ENCODE data around the gene APOBEC3H. TPM values are rescaled to one million over a fixed set of nuclear protein-coding genes. Genes with fewer than 3 reads are reported as not detected.
A peak's percentile ranks its signal among the peaks of the same experiment; 100 is the strongest.

The APOBEC3H gene
- total RNA-seq, 1 donor from 2014 or later, result 0.84 TPM

- Histone ChIP-seq H3K4me3 (no peak overlapping the region), H3K27me3 (peaks cover 6% of the 10 kb centered on the region), H3K27ac (peak overlapping the region; percentile 78), H3K9me3 (no peaks in the 10 kb centered on the region), H3K36me3 (no peaks in the 10 kb centered on the region), H3K4me1 (peaks cover 63% of the 10 kb centered on the region)
- peak; percentile 71 for DNase-seq
- no peak for ATAC-seq
- intact Hi-C loops (cut with DNase I), result no loop called here
- TF ChIP-seq CTCF (IDR thresholded peaks at IDR 0.05), result no peak
Measured at GRCh38 chr22:39148727-39149535, 51.9 kb downstream of the APOBEC3H start.

- Histone ChIP-seq H3K4me3 (no peak overlapping the region), H3K9me3 (no peaks in the 10 kb centered on the region)
Measured at GRCh38 chr22:39149915-39150847, 53.1 kb downstream of the APOBEC3H start.

GRCh38 chr22:39150848-39151215 lies 53.8 kb downstream of the APOBEC3H start:
- H3K27me3 ChIP-seq, result peaks cover 7% of the 10 kb centered on the region
- peak overlapping the region; percentile 80 for H3K4me3 ChIP-seq
- H3K27ac ChIP-seq, result peak overlapping the region; percentile 84
- DNase-seq (peak; percentile 35), ATAC-seq (no peak)
- peaks cover 54% of the 10 kb centered on the region for H3K4me1 ChIP-seq
- no peaks in the 10 kb centered on the region for H3K9me3 ChIP-seq
- intact Hi-C loops (cut with DNase I), result no loop called here
- no peak for TF ChIP-seq CTCF (IDR thresholded peaks at IDR 0.05)
- no peaks in the 10 kb centered on the region for H3K36me3 ChIP-seq

More at GRCh38 chr22:39149915-39150847, 53.1 kb downstream of the APOBEC3H start:
- DNase-seq (peak; percentile 60), ATAC-seq (no peak)
- no peaks in the 10 kb centered on the region for H3K36me3 ChIP-seq
- H3K4me1 ChIP-seq, result peaks cover 54% of the 10 kb centered on the region
- intact Hi-C loops (cut with DNase I), result no loop called here
- H3K27me3 ChIP-seq, result peaks cover 7% of the 10 kb centered on the region
- no peak for TF ChIP-seq CTCF (IDR thresholded peaks at IDR 0.05)
- H3K27ac ChIP-seq, result peak overlapping the region; percentile 84

GRCh38 chr22:39151329-39151975 lies 54.4 kb downstream of the APOBEC3H start:
- ATAC-seq, result no peak
- peak; percentile 65 for DNase-seq
- intact Hi-C loops (cut with DNase I), result no loop called here
- peaks cover 7% of the 10 kb centered on the region for H3K27me3 ChIP-seq
- peaks cover 48% of the 10 kb centered on the region for H3K4me1 ChIP-seq
- no peaks in the 10 kb centered on the region for H3K9me3 ChIP-seq
- peak overlapping the region; percentile 84 for H3K27ac ChIP-seq
- TF ChIP-seq CTCF (IDR thresholded peaks at IDR 0.05), result no peak
- H3K4me3 ChIP-seq, result peak overlapping the region; percentile 80
- no peaks in the 10 kb centered on the region for H3K36me3 ChIP-seq

- H3K9me3 ChIP-seq, result no peaks in the 10 kb centered on the region
- peak overlapping the region; percentile 84 for H3K27ac ChIP-seq
- ATAC-seq (no peak), DNase-seq (no peak)
- intact Hi-C loops (cut with DNase I), result no loop called here
- H3K27me3 ChIP-seq, result peaks cover 7% of the 10 kb centered on the region
- no peak for TF ChIP-seq CTCF (IDR thresholded peaks at IDR 0.05)
- H3K4me3 ChIP-seq, result peak overlapping the region; percentile 80
- no peaks in the 10 kb centered on the region for H3K36me3 ChIP-seq
- H3K4me1 ChIP-seq, result peaks cover 43% of the 10 kb centered on the region
Measured at GRCh38 chr22:39152024-39152510, 55.0 kb downstream of the APOBEC3H start.
